Right ventricle myocardium inferior (tissue), 1 donor: Measurements from ENCODE around the gene EN2. TPM values are rescaled to one million over a fixed set of nuclear protein-coding genes. Genes with fewer than 3 reads are reported as not detected.

Source experiments
- ATAC-seq: fragments of 200-7000 bp; cut with Tn5 transposase; one replicate; pipeline ENCODE4 v1.9.1; 2020; ENCODE audit warnings: mild to moderate bottlenecking, moderate library complexity
- DNase-seq: peaks from one replicate; pipeline ENCODE4 v3.0.0; 2021; ENCODE audit errors: missing footprints
- intact Hi-C: fragments of 100-400 bp; cut with DNase I; formaldehyde crosslinking; loops from one replicate; pipeline ENCODE4 v1.11.0; 2022
- total RNA-seq: library from RNA; stranded (reverse); fragmentation: NEBNext Ultra II Directional; extraction: Animal tissue kit (Norgen Biotek cat#: 25700); gene quantifications from one replicate; pipeline ENCODE4 v1.2.1, GENCODE V29; 2021
- donor health status: DM: no; HTN: yes; CAD: no; lungs with severe emphysema.

EN2 gene
- total RNA-seq, 1 donor from 2014 or later, result 0.11 TPM

GRCh38 chr7:155447603-155448002 is 10.3 kb upstream of the EN2 start:
- ATAC-seq, result no peak
- intact Hi-C loops, result no loop called here
- no peak for DNase-seq

DNA sequence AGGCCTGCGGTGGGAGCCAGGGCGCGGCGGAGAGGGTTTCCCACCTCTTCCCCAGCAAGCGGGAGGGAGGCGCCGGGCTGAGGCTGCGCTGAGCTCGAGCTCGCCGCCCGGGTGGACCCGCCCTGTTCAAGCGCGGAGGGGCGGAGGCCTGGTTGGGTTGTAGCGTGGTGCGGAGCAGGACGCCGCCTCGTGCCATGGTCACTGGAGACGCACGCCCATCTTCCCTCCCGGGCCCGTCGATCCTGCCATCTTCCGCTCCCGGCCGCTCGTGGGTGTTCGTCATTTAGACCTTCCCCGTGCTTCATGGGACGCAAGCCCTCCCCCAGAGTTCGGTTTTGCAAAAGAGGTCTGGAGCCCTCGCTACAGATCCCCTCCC is 9.3 kb upstream of the EN2 start:
- DNase-seq (no peak), ATAC-seq (no peak)
- intact Hi-C loops, result no loop called here

DNA sequence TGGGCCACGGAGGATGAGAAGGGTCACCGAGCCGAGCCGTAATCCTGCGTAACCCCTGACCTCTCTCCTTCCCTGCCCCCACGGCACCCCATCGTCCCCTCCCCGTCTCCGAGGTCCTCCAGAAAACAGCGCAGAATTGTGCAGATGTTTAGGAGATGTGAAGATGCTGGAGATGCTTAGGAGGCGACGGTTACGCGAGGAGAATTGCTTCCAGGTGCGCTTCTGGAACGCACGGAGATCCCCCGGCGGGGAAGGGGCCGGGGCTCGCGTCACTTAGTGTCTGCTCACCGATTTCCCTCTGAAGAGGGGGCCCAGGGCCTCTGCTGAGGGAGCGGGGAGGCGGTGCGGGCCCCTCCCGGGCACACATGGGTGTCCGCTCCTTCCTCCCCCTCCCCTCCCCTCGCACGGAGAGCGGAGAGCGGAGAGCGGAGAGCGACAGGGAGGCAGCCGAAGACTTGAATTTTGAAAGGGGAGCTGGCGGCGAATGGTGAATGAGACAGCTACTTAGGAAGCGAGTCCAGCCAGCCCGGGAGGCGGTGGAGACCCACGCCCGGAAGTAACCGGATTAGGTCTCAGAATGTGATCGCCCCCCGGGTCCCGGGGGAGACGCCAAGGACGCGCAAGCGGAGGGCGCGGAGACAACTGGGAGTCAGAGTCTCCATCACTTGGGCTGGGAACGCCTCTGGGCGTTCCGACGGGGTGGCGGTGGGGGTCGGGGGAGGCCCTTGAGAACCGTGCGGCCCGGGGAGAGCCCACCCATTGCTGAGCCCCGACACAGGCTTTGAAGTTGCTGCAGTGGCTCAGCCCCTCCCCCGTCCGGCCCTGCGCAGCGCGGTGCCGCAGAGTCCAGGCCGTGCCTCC is 8.7 kb upstream of the EN2 start:
- ATAC-seq (no peak), DNase-seq (no peak)
- intact Hi-C loops, result no loop called here

GRCh38 chr7:155449869-155450557 is 7.9 kb upstream of the EN2 start:
- intact Hi-C loops, result loop anchor here (10.0 kb wide), 1 partner anchor 65 kb away; no protein-coding TSS in a partner anchor
- ATAC-seq (no peak), DNase-seq (no peak)

DNA sequence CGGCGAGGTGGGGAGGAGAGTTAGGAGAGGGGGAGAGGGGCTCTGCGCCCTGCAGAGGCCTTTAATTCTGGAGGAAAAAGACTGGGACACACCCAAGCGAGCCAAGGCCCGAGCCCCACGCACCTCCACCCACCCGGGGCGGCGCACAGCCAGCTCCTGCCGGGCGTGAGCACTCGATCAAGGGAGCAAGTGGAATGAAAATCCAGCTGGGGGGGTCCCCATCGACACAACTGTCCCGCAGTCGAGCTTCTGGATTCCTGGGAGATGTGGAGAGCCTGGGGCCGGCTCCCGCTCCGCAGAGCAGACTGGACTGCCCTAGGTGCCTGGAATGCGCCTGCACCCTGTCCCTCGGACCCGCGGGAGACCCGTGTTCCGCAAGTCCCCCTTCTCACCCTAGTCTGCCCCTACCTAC is 7.4 kb upstream of the EN2 start:
- DNase-seq, result no peak
- intact Hi-C loops, result loop anchor here (10.0 kb wide), 1 partner anchor 64 kb away; no protein-coding TSS in a partner anchor
- ATAC-seq, result no peak

DNA sequence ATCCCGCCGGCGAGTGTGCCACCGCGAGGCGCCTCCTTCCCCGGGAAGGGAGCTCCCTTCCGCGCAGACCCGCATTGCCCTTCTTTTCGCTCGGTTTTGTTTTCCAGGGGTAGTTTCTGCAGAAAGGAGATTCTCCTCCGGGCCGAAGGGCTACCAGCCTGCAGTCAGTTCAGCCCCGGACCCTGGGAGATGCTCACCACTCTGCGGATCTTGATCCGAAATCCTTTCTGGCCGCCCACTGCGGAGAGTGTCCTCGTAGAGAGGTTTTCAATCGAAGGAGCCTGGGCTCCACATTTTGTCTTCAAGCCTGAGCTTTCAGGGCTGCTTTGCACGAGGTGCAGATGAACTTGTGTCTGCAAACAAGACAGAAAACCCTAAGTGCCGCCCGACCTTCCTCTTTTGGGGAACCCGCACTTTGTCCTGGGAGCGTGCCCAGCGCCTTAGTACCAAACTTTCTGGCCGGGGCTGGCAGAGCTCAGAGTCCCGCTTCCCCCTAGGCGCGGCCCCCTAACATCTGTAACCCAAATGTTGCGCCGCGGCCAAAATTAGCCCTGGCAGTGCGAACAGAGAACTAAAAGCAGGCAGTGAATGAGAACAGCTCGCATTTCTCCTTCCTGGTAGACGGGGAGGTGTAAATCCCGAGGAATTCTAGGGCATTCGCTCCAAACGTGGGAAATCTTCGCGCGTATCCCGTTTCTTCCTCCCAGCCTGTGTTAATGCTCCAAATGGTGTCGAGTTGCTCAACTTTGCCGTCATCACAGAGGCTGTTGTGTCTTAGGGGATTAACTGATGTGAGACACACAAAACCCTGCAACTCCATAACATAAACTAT is 6.7 kb upstream of the EN2 start:
- no peak for DNase-seq
- ATAC-seq, result no peak
- intact Hi-C loops, result loop anchor here (10.0 kb wide), 1 partner anchor 64 kb away; no protein-coding TSS in a partner anchor

GRCh38 chr7:155451840-155452239 is 6.1 kb upstream of the EN2 start:
- intact Hi-C loops, result loop anchor here (10.0 kb wide), 1 partner anchor 63 kb away; no protein-coding TSS in a partner anchor
- ATAC-seq, result no peak
- DNase-seq, result no peak

- intact Hi-C loops, result loop anchor here (10.0 kb wide), 1 partner anchor 62 kb away; no protein-coding TSS in a partner anchor
- DNase-seq (no peak), ATAC-seq (no peak)
Observed at GRCh38 chr7:155452505-155453295, 5.2 kb upstream of the EN2 start.

DNA sequence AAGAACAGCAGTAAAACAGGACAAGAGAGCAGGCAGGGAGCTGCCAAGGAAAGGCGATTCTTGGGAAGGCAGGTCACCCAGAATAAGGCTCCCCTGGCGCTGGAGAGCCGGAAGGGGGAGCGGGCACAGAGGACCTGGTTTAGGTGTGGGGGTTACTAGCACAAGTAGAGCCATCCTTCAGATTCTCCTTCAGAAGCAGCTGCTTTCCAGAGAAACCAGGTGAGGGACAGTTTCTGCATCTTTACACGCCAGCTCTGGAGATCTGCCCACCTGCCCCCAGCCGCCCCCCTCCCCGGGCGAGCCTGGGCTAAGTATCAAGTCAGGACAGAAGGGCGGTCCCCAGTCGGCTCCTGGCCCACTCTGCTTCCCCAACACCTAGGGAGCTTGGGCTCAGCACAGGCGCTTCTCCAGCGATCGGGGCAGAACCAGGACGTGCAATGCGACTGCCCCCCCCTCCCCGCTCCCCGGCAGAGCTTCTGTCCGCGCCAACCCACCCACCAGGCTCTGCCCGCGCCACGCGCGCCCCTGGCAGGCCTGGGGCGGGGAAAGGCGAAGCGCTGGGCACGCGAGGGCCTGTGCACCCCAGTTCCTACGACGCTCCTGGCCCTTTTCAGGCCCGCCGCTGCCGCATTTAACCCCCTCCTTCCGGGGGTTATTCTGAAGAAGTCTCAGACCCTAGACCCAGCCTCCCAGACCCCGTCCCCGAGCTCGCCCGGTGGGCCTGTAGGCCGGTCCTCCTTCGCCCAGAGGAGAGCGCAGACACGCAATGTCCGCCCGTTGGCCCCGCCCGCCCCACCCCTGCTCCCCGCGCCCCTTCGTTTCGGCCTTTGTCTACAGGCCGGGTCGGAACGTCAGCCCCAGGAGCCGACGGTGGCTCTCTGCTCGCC is 4.4 kb upstream of the EN2 start:
- DNase-seq, result no peak
- no peak for ATAC-seq
- intact Hi-C loops, result loop anchor here (10.0 kb wide), 1 partner anchor 61 kb away; no protein-coding TSS in a partner anchor

GRCh38 chr7:155454183-155455112 is 3.5 kb upstream of the EN2 start:
- intact Hi-C loops, result loop anchor here (10.0 kb wide), 1 partner anchor 60 kb away; no protein-coding TSS in a partner anchor
- ATAC-seq, result no peak
- no peak for DNase-seq

GRCh38 chr7:155455132-155455693 is 2.7 kb upstream of the EN2 start:
- DNase-seq, result no peak
- intact Hi-C loops, result loop anchor here (10.0 kb wide), 1 partner anchor 60 kb away; no protein-coding TSS in a partner anchor
- ATAC-seq, result no peak

DNA sequence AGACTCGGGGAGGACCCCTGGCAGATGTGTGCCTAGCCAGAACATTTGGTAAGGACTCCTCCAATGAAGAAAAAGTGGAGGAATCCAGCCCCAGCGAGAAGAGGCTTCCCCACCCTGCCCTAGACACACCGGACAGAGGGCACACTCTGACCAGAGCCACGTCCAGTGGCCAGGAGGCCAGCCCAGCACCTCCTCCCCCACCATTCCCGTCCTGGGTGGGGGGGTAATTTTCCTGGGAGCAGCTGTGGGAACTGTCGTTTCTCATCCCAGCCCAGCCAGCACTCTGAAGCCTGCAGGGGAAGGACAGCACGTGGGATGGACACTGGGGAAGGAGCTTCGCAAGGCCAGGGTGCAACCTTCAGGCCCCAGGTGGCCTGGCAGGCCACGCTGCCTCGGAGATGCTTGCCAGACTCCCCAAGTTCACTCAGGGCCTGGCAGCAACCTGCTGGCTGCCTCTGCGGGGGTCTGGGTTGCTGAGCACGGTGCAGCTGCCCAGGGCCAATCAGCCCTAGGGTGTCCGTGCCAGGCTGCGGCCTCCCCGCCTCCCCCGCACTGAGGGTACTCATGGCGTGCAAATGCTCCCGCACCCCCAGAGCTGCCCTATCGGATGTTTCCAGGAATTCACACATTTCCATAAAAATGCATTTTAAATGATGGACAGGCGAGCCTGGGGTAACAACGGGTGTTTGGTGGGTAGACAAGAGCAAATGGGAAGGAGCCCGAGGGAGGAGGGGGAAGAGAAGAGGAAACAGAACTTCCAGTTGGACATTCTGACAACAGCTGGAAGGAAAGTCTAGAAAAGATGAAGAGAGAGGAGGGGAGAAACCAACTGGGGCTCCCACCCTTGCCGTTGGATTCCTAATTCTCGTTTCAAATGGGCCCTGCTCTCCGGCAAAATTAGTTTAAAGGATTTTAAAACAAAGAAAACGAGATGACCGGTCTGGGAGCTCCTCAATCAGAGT is 1.9 kb upstream of the EN2 start:
- intact Hi-C loops, result loop anchor here (10.0 kb wide), 1 partner anchor 59 kb away; no protein-coding TSS in a partner anchor
- DNase-seq (no peak), ATAC-seq (no peak)

- intact Hi-C loops, result loop anchor here (10.0 kb wide), 1 partner anchor 58 kb away; no protein-coding TSS in a partner anchor
- peak; percentile 90 for ATAC-seq
- peak; percentile 80 for DNase-seq
Observed at GRCh38 chr7:155456738-155457543, 988 bp upstream of the EN2 start.
